Vagina (tissue), 2 donors: Measurements from ENCODE around the gene BSCL2. TPM values are rescaled to one million over a fixed set of nuclear protein-coding genes. Genes with fewer than 3 reads are reported as not detected.

Experiments used
- DNase-seq, 2 donors: peaks; one replicate each; pipeline ENCODE4 v3.0.0-alpha.2; 2017; ENCODE audit errors: extremely low spot score in 2 of 2
- H3K27ac ChIP-seq: fragments of 200-600 bp; sonication (generic); one replicate; pipeline ENCODE4 v1.5.1; 2019
- H3K27me3 ChIP-seq: fragments of 200-600 bp; sonication (generic); one replicate; pipeline ENCODE4 v1.5.1; 2019
- H3K36me3 ChIP-seq, 2 donors: fragments of 200-600 bp; sonication (generic); one replicate each; pipeline ENCODE4 v1.5.1; 2017 to 2019
- H3K4me1 ChIP-seq: fragments of 200-600 bp; sonication (generic); one replicate; pipeline ENCODE4 v1.5.1; 2019
- H3K4me3 ChIP-seq, 2 donors: fragments of 200-600 bp; sonication (generic); 1 replicate in 1 of 2; 2 replicates in 1 of 2; pipeline ENCODE4 v1.5.1; 2016 to 2019
- H3K9me3 ChIP-seq: fragments of 200-600 bp; sonication (generic); one replicate; pipeline ENCODE4 v1.5.1; 2019
- CTCF ChIP-seq, 3 experiments: fragments of 450-650 bp in 2 of 3; fragments of 200-600 bp in 1 of 3; sonication (generic) in 1 of 3; IDR thresholded peaks; one replicate each; pipeline ENCODE4 v1.5.1; 2017 to 2019; ENCODE audit warnings: antibody characterized with exemption in 3 of 3, mild to moderate bottlenecking in 2 of 3, moderate library complexity in 2 of 3
- POLR2A ChIP-seq, 2 donors: fragments of 450-650 bp; IDR thresholded peaks; one replicate each; pipeline ENCODE4 v1.6.1; 2017; ENCODE audit warnings: antibody characterized with exemption in 2 of 2, mild to moderate bottlenecking in 2 of 2, moderate library complexity in 2 of 2
- POLR2AphosphoS5 ChIP-seq, 2 donors: sonication (generic); formaldehyde crosslinking; IDR thresholded peaks; one replicate each; pipeline ENCODE4 v1.9.0; 2017; ENCODE audit warnings: antibody characterized with exemption in 2 of 2, mild to moderate bottlenecking in 2 of 2, low read depth in 1 of 2; ENCODE audit not compliant: insufficient read depth in 1 of 2
- intact Hi-C: fragments of 100-400 bp; cut with DNase I; formaldehyde crosslinking; loops from one replicate; pipeline ENCODE4 v1.15.1; 2023
- total RNA-seq: library from RNA; depleted of rRNA; stranded (reverse); fragments of >200 nt; gene quantifications from one replicate; pipeline ENCODE4 v1.2.3, GENCODE V29; 2016

Gene BSCL2
- total RNA-seq, 1 donor from 2014 or later = 74.9 TPM

GRCh38 chr11:62648967-62649364 is 58.3 kb downstream of the BSCL2 start:
- no peaks in the 10 kb centered on the region for H3K9me3 ChIP-seq
- no peak for DNase-seq
- intact Hi-C loops = no loop called here
- H3K27ac ChIP-seq = no peak overlapping the region
- TF ChIP-seq POLR2AphosphoS5 (IDR thresholded peaks at IDR 0.05; ENCODE audit: insufficient read depth in 1 of 2, low read depth in 1 of 2) (no peak), POLR2A (IDR thresholded peaks at IDR 0.05) (no peak), CTCF (IDR thresholded peaks at IDR 0.05) (no peak)
- no peak overlapping the region for H3K4me3 ChIP-seq
- H3K4me1 ChIP-seq = peaks cover 43% of the 10 kb centered on the region
- no peaks in the 10 kb centered on the region for H3K27me3 ChIP-seq
- peaks cover 0 to 22% of the 10 kb centered on the region in 2 donors for H3K36me3 ChIP-seq

DNA sequence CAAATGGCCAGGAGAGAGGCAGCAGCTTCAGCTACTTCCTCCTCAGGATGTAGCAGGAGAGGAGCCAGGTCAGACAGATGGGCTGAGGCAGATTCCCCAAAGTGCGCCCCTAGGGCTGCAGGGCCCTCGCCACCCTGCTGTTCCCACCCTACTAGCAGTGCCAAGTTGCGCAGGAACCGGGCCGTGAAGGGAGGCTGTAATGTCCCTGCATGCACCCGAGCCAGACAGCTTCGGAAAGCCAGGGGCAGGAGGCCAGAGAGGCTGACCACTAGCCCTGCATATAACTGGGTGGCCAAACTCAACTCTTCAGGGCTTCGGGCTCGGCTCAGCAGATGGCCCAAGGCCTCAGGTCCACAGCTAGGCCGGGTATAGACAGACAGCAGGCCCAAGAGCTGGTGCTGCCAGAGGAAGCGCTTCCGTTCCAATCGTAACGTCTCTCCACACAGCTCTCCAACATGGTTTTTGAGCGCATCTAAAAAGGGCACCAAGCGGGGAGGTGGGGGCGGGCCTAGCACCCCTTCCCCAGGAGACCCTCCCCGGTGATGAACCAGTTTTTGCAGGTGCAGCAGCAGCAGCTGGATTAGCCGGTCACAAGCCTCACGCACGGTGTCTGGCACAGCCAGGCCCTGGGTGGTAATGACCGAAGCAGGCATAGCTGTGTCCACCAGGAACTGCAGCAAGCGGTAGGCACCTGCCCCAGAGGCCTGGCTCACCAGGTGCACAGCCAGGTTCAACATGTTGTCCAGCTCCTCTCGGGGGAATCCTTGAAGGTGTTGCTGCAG is 58.8 kb downstream of the BSCL2 start:
- Histone ChIP-seq H3K9me3 (no peaks in the 10 kb centered on the region), H3K27me3 (no peaks in the 10 kb centered on the region), H3K4me3 (no peak overlapping the region), H3K36me3 (peaks cover 0 to 28% of the 10 kb centered on the region in 2 donors), H3K4me1 (peaks cover 43% of the 10 kb centered on the region), H3K27ac (no peak overlapping the region)
- intact Hi-C loops = no loop called here
- no peak for DNase-seq
- TF ChIP-seq POLR2A (IDR thresholded peaks at IDR 0.05) (no peak), POLR2AphosphoS5 (IDR thresholded peaks at IDR 0.05; ENCODE audit: insufficient read depth in 1 of 2, low read depth in 1 of 2) (no peak), CTCF (IDR thresholded peaks at IDR 0.05) (no peak)

- TF ChIP-seq POLR2A (IDR thresholded peaks at IDR 0.05) = no peak
- no peak for TF ChIP-seq POLR2AphosphoS5 (IDR thresholded peaks at IDR 0.05; ENCODE audit: insufficient read depth in 1 of 2, low read depth in 1 of 2)
- no peak for TF ChIP-seq CTCF (IDR thresholded peaks at IDR 0.05)
- peaks cover 0 to 34% of the 10 kb centered on the region in 2 donors for H3K36me3 ChIP-seq
- no peak overlapping the region for H3K27ac ChIP-seq
- H3K27me3 ChIP-seq = no peaks in the 10 kb centered on the region
- peaks cover 41% of the 10 kb centered on the region for H3K4me1 ChIP-seq
- intact Hi-C loops = no loop called here
- no peak for DNase-seq
- no peaks in the 10 kb centered on the region for H3K9me3 ChIP-seq
- H3K4me3 ChIP-seq = no peak overlapping the region
Measured at GRCh38 chr11:62647609-62648005, 59.6 kb downstream of the BSCL2 start.

- H3K36me3 ChIP-seq = peaks cover 0 to 34% of the 10 kb centered on the region in 2 donors
- DNase-seq = no peak
Measured at GRCh38 chr11:62646825-62647608, 60.2 kb downstream of the BSCL2 start.

More at GRCh38 chr11:62646825-62647608, 60.2 kb downstream of the BSCL2 start:
- H3K4me3 ChIP-seq = peak overlapping the region in 1 of 2 donors; percentile 100
- no peaks in the 10 kb centered on the region for H3K9me3 ChIP-seq
- intact Hi-C loops = no loop called here
- H3K4me1 ChIP-seq = peaks cover 35% of the 10 kb centered on the region
- H3K27me3 ChIP-seq = no peaks in the 10 kb centered on the region
- H3K27ac ChIP-seq = peak overlapping the region; percentile 92
- TF ChIP-seq CTCF (IDR thresholded peaks at IDR 0.05) = no peak
- no peak for TF ChIP-seq POLR2AphosphoS5 (IDR thresholded peaks at IDR 0.05; ENCODE audit: insufficient read depth in 1 of 2, low read depth in 1 of 2)
- no peak for TF ChIP-seq POLR2A (IDR thresholded peaks at IDR 0.05)
